NT2/D1 (cell line): Measurements from ENCODE around the gene ATP8B1.

ENCODE experiments used
- DNase-seq: peaks from one replicate; pipeline ENCODE4 v3.0.0-alpha.2; 2011; ENCODE audit warnings: low read depth, low spot score
- H3K27me3 ChIP-seq: 2 replicates; pipeline ENCODE4 v1.6.0; 2011; ENCODE audit warnings: mild to moderate bottlenecking; ENCODE audit not compliant: insufficient read length, insufficient read depth
- H3K36me3 ChIP-seq: 2 replicates; pipeline ENCODE4 v1.6.1; 2011; ENCODE audit warnings: mild to moderate bottlenecking, low read length, mixed read lengths; ENCODE audit not compliant: insufficient read depth, insufficient read length
- H3K4me1 ChIP-seq: 2 replicates; pipeline ENCODE4 v1.5.1; 2011; ENCODE audit not compliant: insufficient read depth, insufficient read length
- H3K4me3 ChIP-seq: 2 replicates; pipeline ENCODE4 v1.5.1; 2011; ENCODE audit warnings: low read depth; ENCODE audit not compliant: insufficient read length
- H3K9ac ChIP-seq: 2 replicates; pipeline ENCODE4 v1.6.0; 2011; ENCODE audit warnings: low read depth; ENCODE audit not compliant: insufficient read length
- H3K9me3 ChIP-seq: 2 replicates; pipeline ENCODE4 v1.5.1; 2011; ENCODE audit warnings: mild to moderate bottlenecking, low read length; ENCODE audit not compliant: insufficient read depth
- SUZ12 ChIP-seq: IDR thresholded peaks from 2 replicates; pipeline ENCODE4 v1.6.1; 2011; ENCODE audit not compliant: insufficient read length, insufficient read depth; ENCODE audit errors: extremely low read depth
- YY1 ChIP-seq: IDR thresholded peaks from 2 replicates; pipeline ENCODE4 v1.6.1; 2011; ENCODE audit not compliant: insufficient read length, insufficient read depth
- ZNF274 ChIP-seq: IDR thresholded peaks from 2 replicates; pipeline ENCODE4 v1.6.1; 2011; ENCODE audit warnings: mild to moderate bottlenecking, low read depth, low read length

The ATP8B1 gene

DNA sequence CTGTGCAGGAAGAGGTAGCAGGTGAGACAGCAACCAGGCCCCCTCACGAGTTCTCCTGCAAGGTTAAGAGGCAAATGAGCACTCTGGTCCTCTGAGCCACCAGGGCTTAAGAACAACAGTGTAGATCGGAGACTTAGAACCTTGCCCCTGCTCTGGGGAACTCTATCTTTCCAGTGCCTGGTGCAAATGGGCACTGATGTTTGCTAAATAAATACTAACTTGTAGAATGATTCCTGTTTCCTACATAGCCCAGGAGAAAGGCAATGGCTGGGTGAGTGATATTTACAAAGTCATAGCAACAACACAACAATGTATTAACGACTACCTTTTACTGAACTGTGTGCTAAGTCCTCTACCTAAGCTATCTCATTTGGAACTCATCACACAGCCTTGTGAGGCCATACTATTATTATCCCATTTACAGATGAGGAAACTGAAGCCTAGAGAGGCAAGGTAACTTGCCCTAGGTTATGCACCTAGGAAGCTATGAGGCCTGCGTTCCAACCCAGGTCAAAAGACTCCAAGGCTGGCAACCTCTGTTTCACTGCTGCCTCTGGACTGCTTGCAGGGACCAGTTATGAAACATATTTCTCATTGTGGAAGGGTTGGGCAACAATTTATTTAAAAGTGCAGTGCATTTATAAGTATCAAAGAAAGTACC lies 4.3 kb downstream of the ATP8B1 start:
- no peaks in the 10 kb centered on the region for H3K9me3 ChIP-seq
- H3K36me3 ChIP-seq = no peaks in the 10 kb centered on the region
- DNase-seq = no peak
- no peak overlapping the region for H3K9ac ChIP-seq
- H3K27me3 ChIP-seq = peaks cover 54% of the 10 kb centered on the region
- no peak for TF ChIP-seq SUZ12
- H3K4me3 ChIP-seq = no peak overlapping the region
- H3K4me1 ChIP-seq = peaks cover 2% of the 10 kb centered on the region

DNA sequence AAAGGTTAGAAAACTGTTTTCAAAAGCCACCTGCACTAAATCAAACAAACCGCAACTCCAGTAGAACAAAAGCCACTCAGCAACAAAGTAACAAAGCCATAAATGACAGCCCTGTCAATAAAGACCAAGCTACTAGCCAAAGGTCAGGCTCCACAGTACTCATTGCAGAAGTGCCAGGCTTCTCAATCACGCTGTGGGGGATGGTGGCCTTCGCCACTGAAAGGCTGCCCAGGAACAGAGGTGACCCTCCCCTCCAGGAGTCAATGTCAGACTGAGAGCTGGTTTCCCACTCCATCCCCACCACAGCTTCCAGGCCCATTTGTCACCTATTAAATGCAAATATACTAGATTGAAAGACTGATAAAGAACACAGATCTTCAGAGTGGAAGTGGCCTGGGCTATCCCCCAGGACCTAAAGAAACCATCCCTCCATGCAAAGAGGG lies 5.9 kb downstream of the ATP8B1 start:
- no peaks in the 10 kb centered on the region for H3K9me3 ChIP-seq
- no peak overlapping the region for H3K4me3 ChIP-seq
- no peak for DNase-seq
- H3K4me1 ChIP-seq = peaks cover 2% of the 10 kb centered on the region
- TF ChIP-seq SUZ12 = no peak
- no peak for TF ChIP-seq YY1
- H3K9ac ChIP-seq = no peak overlapping the region
- peaks cover 38% of the 10 kb centered on the region for H3K27me3 ChIP-seq
- no peaks in the 10 kb centered on the region for H3K36me3 ChIP-seq

DNA sequence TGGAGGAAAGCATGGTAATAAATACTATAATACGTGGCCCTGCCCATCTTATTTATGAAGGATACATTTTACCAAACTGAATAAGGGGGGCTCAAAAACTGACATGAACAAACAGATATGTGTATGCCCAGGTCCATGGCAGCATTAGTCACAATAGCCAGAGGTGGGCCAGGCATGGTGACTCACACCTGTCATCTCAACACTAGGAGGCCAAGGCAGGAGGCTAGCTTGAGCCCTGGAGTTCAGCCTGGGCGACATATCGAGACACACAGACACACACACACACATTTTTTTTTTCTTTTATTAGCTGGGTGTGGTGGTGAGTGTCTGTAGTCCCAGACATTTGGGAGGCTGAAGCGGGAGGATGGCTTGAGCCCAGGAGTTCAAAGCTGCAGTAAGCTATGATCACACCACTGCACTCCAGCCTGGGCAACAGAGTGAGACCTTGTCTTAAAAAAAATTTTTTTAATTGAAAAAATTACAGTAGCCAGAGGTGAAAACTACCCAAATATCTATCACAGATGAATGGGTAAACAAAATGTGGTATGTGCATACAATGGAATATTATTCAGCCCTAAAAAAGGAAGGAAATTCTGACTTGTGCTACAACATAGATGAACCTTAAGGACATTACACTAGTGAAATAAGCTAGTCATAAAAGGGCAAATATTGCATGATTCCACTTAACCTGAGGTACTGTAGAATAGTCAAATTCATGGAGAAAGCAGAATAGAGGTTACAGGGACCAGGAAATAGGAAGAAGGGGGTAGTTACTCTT lies 8.0 kb downstream of the ATP8B1 start:
- peaks cover 2% of the 10 kb centered on the region for H3K4me1 ChIP-seq
- H3K9ac ChIP-seq = no peak overlapping the region
- H3K36me3 ChIP-seq = no peaks in the 10 kb centered on the region
- no peak overlapping the region for H3K4me3 ChIP-seq
- H3K27me3 ChIP-seq = peaks cover 17% of the 10 kb centered on the region
- TF ChIP-seq YY1 (no peak), ZNF274 (no peak), SUZ12 (no peak)
- DNase-seq = no peak
- H3K9me3 ChIP-seq = no peaks in the 10 kb centered on the region

DNA sequence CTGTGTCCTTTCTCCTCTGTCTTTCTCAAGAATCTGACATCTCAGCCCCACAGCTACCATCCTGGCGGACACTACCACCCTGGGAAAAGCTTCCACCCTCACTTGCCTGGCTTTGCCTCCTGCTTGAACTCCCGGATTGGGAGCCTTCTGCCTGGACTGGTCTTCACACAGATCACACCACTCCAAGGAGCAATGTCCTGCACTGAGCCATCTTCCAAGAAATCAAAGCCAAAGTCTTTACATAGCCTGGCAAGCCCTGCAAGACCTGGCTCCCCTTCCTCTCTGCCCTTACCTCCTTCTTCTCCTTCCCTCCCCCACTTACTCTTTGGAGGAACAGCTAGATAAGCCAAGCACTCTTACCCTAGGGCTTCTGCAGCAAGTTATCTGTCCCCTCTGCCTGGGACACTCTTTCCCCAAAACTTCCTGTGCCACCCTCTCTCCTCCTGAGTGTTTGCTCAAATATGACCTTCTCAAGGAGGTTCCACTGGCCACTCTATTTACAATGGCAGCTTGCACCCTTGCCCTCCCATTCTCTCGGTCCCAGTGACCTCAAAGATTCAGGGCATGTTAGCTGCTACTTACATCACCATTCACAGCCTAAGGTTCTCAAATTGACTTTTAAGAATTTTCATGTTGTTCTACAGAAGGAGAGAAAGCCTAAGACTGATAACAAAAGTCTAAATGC lies 9.7 kb downstream of the ATP8B1 start:
- no peak for DNase-seq
- no peak overlapping the region for H3K4me3 ChIP-seq
- H3K36me3 ChIP-seq = no peaks in the 10 kb centered on the region
- no peaks in the 10 kb centered on the region for H3K27me3 ChIP-seq
- no peak for TF ChIP-seq YY1
- TF ChIP-seq ZNF274 = no peak
- no peak for TF ChIP-seq SUZ12
- no peaks in the 10 kb centered on the region for H3K9me3 ChIP-seq
- H3K9ac ChIP-seq = no peak overlapping the region
- H3K4me1 ChIP-seq = peaks cover 2% of the 10 kb centered on the region

DNA sequence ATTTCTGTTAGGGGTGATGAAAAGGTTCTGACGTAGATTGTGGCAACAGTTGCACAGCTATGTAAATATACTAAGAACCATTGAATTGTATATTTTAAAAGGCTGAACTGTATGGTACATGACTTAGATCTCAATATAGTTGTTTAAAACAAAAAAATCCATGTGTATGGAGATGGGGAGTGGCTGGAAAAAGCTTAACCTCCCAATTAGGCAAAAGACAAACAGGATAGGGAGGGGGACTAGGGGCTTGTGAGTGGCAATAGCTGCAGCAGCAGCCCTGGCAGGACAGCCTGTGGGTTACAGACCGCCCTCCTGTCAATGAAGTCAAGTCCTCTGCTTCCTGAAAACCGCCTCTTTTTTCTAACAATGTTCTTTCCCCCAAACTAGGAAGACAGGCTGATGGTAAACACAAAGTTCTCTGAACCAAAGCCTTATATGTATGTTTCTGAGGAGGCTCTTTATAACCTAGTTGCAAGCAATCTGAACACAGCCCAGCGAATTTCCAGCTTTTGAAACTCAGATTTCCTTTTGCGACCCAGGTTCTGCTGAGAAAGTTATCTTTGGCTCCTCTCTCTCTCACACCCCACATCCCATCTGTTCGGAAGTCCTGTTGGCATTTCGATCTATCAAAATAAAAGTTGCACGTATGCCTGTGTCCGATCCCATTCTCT lies 10.3 kb downstream of the ATP8B1 start:
- TF ChIP-seq SUZ12 (no peak), YY1 (no peak), ZNF274 (no peak)
- H3K4me1 ChIP-seq = peaks cover 2% of the 10 kb centered on the region
- H3K9me3 ChIP-seq = no peaks in the 10 kb centered on the region
- H3K4me3 ChIP-seq = no peak overlapping the region
- H3K36me3 ChIP-seq = no peaks in the 10 kb centered on the region
- H3K27me3 ChIP-seq = no peaks in the 10 kb centered on the region
- H3K9ac ChIP-seq = no peak overlapping the region
- no peak for DNase-seq

DNA sequence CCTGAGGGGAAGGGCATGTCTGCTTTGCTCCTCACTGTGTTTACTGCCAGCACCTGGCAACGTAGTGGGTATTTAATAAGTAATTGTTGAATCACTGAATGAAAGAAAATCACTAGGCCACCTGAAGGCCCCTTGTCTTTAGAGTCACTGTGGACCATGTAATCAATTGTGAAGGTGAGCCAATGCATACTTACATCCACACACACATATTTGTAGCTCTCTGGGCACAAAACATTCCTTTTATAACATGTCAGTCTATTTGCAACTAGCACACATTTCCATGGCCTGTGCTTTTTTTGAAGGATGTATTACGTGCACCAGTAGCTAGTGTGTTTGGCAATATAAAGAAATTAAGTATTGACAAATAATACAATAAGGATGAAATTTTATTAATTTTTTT lies 11.2 kb downstream of the ATP8B1 start:
- Histone ChIP-seq H3K4me3 (no peak overlapping the region), H3K4me1 (peaks cover 2% of the 10 kb centered on the region), H3K9ac (no peak overlapping the region), H3K9me3 (no peaks in the 10 kb centered on the region), H3K36me3 (no peaks in the 10 kb centered on the region), H3K27me3 (no peaks in the 10 kb centered on the region)
- DNase-seq = no peak
- TF ChIP-seq YY1 (no peak), ZNF274 (no peak), SUZ12 (no peak)

DNA sequence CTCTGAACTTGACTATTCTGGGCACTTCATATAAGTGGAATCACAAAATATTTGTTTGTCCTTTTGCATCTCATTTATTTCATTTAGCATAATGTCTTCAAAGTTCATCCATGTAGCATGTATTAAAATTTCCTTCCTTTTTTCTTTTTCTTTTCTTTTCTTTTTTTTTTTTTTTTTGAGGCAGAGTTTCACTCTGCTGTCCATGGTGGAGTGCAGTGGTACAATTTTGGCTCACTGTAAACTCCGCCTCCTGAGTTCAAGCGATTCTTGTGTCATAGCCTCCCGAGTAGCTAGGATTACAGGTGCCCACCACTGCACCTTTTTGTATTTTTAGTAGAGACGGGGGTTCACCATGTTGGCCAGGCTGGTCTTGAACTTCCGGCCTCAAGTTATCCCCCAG lies 11.9 kb downstream of the ATP8B1 start:
- no peaks in the 10 kb centered on the region for H3K36me3 ChIP-seq
- no peak for DNase-seq
- H3K9ac ChIP-seq = no peak overlapping the region
- H3K4me3 ChIP-seq = no peak overlapping the region
- H3K27me3 ChIP-seq = no peaks in the 10 kb centered on the region
- H3K9me3 ChIP-seq = no peaks in the 10 kb centered on the region
- H3K4me1 ChIP-seq = peaks cover 2% of the 10 kb centered on the region
- TF ChIP-seq YY1 = no peak
- TF ChIP-seq ZNF274 = no peak
